ENCODE data around the gene NFKB2.

NFKB2 gene

DNA sequence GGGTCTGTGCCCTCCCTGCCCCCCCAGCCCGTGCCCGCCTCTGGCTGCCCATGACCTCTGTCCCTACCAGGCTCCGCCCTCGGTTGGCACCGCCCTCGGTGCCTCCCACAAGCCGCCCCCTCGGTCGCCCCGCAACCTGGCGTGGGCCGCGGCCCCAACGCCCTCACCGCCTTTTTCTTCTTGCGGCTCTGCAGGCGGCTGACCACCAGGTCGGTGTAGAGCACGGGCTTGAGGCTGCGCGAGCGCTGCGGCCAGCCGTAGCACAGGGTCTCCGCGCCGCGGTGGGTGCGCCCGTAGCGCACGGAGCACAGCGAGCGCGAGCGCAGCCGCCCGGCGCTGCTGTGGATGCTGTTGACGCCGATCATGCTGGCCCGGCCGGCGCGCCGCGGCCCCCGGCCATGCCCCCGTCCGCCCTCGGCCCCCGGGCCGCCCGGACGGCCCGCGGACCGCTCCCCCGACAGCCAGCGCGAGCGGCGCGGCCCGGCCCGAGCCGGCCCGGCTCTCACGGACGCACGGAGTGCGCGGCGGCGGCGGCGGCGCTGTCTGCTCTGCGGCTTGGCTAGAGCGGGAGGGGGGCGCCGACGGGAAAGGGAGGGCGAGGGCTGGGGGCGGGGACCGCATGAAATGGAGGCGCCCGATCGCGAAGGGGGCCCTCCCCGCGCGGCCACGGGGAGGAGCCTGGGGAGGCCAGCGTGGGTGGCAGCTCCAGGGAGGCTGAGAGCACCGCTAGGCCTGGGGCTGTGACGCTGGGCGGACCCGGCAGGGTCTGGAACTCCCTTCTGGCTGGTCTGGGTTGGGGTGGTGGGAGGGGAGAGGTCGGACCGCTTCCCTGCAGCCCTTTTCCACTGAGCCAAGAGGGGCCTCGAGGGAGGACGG, 13.5 kb downstream of the NFKB2 start:
- no peak for DNase-seq (ENCODE audit: low read depth, low spot score)

DNA sequence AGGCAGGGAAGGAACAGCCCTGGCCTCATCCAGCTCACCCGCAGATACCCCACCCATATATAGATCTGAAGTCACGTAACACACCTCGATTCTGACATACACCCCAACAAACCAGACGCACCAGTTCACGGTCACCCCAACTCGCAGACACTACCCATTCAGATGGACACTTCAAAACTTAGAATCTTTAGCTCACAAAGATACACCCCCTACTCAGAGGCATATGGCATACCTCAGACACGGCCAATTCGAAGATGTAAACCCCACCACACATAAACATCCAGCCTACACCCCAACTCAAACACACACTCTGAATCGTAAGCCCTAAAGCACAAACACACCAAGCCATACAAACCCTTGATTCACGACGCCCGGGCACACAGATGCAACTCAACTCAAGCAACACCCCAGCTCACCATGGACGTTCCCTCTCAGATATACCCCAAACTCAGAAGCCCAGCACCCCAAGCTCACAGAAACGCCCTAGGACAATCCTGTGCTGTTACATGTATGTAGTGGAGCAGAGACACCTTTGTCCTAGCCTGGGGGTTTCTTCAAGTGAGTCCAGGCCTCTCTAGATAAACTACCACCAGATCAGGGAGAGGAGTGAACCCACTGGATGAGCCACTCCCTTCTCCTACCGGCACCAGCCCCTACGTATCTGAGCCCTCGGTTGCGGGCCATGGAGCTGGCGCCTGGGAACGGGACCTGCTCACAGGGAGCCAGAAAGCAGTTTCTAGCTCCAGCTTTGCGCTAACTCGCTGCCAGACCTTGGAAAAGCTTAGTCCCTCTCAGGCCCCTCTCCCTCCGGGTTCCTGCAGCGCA, 14.3 kb downstream of the NFKB2 start:
- DNase-seq (ENCODE audit: low read depth, low spot score) = no peak

DNA sequence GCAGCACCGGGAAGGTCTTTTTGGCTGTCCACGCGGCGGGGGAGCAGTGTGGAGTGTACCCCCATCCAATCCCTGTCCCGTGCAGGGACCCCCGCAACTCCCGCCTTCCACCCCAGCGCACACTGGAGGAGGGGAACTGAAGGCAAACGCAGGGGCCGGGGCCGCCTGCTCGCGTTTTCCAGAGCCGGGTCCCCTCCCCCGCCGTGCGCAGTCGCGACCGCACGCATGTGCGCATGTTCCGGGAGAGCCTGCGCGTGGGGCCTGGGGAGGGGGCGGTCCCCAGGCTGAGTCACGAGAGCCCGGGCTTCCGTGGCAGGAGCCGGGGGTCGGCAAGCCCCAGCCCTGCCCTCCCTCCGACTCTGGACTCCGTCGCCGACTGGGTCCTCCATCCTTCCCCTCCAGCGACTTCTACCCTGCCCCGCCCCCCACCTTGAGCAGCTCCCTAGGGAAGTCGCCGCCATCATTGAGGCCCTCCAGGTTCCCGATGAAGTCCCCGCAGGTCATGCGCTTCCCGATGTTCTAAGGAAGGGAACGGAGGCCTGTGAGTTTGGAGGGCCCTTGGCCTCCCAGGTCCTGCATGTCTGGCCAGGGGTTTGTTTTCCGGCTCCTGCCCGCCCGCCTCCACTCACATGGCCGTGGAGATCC, 15.0 kb downstream of the NFKB2 start:
- DNase-seq (ENCODE audit: low read depth, low spot score) = no peak

DNA sequence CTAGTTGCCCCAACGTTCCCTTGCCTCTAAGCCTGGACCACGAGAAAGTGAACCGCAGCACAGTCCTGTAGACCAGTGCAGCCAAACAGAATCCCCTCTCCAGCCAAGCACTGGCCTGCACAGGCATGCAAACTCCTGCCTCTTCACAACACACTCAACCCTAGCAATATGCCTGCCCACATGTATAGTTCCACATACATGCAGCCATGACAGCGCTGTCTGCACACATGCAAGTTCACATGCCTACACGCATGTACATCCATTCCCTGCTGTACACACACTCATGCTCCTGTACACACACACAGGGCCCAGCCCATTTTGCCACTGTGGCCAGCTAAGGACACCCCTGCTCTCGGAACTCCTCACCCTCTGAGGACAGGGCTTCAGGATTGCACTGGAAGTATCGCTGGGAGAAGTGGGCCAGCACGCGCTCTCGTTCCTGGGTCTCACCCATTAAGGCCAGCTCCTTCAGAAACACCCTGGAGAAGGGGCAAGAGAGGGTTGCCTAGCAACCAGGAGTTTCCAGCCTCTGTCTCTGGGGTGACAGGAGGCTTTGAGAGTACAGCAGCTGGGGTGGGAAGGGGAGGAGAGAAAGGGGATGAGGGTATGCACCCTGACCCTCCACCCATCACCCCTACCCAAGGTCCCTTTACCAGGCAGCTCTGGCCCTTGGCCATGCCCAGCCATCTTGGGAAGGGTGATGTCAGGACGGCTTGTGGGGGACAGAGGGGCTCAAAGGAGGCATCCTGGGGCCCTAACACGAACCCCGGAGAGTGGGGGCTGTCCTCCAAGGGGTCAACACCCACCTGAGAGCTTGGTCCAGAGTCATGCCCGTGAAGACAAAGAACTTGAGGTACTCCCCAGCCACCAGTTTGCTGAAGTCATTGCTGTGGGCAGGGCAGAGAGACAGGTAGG, 16.1 kb downstream of the NFKB2 start:
- no peak for DNase-seq (ENCODE audit: low read depth, low spot score)

DNA sequence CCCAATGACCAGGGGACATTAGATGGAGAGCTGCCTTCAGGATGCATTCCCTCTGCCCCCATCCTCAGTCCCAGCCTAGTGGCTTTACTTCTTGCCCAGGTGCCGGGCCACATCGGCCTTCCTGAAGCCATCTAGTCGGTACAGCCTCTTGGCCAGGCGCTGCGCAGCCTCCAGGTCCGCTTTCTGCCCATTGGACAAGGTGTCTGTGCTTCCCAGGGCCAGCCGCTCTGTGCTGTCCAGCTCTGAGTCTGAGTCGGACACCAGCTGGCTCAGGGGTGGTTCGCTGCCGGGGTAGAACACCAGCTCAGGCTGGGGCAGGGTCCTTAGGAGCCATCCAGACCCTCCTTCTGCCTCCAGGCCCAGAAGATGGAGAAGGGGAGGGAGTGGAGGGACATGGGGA, 16.8 kb downstream of the NFKB2 start:
- no peak for DNase-seq (ENCODE audit: low read depth, low spot score)

DNA sequence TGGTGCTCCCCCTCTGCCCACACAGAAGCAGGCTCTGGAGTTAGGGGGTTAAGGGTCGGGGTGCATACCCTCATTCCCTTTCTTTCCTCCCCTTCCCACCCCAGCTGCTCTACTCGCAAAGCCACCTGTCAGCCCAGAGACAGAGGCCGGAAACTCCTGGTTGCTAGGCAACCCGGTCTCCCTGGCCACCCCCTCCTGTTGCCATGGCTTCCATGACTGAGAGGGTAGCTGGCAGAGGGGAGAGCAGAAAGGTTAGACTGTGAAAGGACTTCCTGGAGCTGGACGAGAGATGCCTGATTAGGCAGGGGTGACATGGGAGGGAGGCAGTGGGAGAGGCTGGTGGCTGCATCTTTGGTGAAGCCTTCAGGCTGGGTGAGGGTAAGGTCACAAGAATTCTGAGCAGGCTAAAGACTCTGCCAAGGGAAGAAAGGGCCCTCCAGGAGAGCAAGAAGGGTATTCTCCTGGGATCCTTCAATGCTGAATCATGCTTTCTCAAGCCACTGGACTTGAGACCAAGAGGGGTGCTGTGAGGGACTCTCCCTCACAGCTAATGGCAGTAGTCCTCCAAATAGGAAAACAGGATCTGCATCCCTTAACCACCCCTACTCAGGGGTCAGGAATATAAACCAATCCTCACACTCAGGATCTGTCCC, 17.7 kb downstream of the NFKB2 start:
- DNase-seq (ENCODE audit: low read depth, low spot score) = no peak

DNA sequence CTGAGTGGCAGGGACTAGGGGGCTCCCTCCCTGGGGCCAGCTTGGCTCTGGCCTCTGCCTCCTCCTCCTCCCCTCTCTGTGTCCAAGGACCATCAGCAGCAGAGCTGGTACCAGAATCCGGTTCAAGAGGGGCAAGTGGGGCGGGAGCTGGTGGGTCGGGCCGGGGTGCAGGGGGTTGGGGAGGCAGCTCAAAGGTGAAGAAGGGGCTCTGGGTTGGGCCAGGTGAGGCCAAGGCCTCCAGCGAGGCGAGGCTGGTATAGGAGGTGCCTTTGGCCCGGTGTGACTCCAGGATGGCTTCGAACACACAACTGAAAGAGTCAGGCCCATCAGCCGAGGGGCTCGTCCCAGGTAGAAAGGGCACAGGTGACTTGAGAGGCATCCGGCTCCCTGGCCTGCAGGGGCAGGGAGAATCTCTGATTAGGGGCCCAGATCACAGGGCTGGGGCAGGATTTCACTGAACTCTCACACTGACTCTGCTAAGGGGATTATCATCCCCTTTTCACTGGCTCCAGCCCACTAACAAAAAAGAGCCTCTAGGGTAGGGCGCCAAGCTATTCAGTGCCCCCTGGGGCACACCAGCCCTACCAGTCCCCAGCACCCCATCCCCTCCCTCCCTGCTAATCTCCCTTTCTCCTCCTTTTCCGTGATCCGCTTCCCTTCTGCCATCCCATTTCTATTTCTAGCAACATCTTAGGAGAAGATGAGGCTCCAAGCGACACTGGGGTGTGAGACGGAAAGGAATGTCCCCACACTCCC, 18.5 kb downstream of the NFKB2 start:
- DNase-seq (ENCODE audit: low read depth, low spot score) = no peak

DNA sequence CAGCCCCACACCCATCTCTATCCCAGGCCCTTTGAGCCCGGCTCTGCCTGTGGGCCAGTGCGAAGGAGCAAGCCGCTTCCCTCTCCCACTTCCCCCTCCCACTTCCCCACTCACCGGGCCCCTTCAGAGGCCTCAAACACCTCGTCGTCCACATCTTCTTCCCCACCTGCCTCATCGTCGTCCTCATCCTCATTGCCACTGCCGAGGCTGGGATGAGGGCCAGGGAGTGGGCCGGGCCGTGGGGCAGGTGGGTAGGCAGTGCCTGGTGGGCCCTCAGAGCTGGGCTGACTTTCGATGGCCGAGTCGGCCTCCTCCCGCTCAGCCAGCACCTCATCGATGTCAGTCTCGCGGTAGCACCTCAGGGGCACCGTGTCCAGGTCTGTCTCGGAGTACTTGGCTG, 19.2 kb downstream of the NFKB2 start:
- DNase-seq (ENCODE audit: low read depth, low spot score) = no peak

DNA sequence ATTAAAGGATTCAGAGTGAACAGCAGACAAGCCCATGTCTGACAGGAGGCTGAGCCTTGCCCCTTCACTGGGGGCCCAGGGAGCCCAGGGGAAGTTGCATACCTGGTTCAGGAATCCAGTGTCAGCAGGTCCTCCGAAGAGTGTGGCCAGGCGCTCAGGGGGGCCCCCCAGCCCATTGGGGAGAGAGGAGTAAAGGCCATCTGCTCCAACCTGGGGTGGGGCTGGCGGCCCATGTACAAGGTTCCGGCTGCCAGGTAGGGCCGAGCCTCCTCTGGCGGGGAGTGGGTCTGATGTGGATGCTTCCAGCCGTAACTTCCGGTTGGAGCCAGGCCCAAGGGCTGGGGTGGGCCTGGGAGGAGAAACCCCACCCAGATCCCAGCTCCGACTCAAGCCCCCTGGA, 20.8 kb downstream of the NFKB2 start:
- no peak for DNase-seq (ENCODE audit: low read depth, low spot score)

DNA sequence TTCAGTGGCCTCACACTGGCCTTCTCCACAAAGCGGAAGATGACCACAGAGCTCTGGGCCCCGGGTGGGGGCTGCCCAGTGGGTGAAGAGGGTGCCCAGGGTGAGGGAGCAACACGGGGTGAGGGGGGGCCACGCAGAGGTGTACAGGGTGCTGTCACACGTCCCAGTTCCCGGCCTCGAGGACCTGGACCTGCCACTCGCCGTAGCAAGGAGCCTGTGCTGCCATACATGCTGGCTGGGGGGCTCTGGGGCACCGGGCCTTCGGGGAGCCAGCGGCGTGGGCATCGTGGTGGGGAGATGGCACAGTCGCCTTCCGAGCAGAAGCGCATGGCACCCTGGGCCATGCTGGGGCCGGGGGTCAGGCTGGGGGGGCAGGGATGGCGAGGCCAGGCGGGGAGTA, 21.2 kb downstream of the NFKB2 start:
- DNase-seq (ENCODE audit: low read depth, low spot score) = no peak

DNA sequence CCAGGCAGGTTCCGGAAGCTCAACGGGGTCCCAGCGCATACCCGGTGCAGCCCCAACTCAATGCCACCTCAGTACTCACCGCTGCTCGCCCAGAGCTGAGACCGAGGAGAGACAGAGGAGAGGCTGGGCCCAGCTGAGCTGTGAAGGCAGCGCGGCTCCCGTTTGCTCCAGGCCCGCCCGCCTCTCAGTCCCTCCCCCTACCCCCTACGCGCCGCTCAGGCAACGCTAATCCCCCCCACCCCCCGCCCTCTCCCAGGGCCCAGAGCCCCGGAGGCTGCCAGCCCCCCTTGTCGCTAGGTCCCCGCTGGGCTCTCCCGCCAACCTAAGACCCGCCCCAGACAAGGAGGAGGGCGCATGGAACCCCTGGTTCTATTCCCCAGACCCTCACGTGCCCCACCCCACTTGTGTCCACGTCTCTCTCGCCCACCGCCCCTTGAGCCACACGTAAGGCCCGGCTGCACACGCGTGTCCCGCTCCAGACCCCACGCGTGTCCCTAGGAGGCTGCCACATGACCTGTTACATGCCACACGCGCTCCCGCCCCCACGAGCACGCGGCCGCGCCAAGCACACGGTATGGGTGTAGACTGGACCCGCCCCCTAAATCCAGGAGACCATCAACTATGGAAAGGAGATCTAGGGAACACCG, 23.2 kb downstream of the NFKB2 start, which contains the start of gene PSD:
Gene PSD, minus strand, starts transcription at position 164 of the 647 bp plus-strand sequence. CDS start 1,747 bp downstream, outside the sequence.
- no peak for DNase-seq (ENCODE audit: low read depth, low spot score)

DNA sequence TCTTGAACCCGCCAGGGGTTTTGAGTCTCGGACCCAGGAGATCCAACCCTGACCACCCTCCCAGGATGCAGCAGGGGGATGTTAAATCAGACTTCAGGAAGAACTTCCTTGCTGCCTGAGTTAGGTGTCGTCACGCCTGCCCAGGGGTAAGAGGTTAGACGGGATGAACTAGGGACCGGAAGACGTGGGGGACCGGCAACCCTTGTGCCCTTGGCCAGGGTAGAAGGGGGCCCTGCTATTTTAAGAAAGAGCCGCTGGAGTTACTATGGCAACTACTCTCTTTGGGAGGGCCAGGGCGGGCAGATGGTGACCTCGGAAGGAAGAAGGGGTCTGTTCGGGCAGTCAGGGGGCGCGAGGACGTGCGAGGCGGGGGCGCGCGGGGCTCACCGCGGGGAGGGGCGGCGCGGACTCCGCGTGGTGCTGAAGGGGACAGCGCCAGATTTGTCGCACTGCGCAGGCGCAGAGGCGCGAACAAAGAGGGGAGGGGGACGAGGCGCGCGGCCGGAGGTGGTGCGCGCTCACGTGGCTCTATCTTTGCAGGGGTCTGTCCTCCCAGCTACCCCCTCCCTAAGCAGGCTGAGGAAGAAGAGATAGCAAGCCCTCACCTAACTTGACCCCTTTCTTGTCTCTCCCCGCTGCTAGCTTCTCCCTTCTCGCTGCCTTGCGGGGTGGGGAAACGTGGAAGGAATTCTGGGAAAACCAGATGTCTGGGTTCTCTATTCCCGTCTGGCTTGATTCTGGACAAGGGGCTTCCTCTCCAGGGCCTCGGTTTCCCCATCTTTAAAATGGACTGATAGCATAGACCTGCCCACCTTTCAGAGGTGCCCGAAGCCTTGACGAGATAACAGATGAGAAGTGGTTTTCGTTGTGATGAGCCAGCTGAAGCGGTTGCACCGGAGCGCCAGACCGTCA, 24.0 kb downstream of the NFKB2 start:
- no peak for DNase-seq (ENCODE audit: low read depth, low spot score)

DNA sequence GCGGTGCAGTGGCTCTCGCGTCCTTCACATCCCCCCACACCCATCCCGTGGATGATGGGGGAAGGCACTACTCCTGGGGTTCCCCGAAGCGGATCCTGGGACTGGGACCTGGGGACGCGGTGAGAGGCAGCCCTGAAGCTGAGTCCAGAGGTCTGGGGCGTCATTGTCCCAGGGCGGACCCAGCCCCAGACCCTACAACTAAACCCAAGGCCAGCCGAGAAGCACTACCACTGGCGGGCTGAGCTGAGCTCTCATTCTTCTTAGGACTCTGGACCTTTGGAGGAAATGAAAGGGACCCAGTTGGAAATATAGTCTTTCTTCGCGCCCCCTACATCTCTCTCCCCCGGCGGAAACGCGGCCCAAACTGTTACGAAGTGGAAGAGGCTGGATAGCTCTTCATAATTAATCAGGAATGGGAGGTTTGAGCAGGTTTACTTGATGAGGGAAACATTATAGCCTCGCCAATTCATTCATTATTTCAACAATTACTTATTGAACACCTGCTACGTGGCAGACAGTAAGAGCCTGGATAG, 24.7 kb downstream of the NFKB2 start:
- no peak for DNase-seq (ENCODE audit: low read depth, low spot score)

DNA sequence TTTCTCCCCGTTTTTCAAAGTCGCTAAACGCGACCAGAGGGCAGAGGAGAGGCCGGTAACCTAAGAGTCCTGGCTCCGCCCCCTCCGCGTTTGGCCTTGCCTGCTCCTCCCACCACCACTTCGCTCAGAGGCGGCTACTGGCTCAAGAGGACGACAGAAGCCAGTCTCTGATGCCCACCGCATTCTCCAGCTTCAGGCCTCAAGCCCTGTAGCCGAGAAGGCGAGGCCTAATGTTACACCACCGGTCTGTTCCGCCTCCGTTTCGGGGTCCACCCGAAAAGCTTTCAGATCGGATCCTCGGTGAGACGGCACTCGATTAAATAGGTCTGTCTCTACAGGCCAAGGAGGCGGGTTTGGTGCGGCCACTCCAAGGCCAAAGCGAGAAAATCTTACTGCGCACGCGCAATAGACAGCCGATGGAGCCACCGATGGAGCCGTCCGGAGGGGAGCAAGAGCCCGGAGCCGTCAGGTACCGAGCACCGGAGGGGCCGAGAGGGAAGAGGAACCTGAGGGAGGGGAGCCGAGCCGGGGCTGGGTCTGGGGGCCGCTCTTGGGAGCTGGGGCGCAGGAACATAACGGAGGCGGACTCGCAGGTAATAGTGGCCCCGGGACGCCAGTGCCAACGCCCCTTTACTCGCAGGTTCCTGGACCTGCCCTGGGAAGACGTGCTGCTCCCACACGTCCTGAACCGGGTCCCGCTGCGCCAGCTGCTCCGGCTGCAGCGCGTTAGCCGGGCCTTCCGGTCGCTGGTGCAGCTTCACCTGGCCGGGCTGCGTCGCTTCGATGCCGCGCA, 25.4 kb downstream of the NFKB2 start, which contains the start of gene FBXL15:
Gene FBXL15, plus strand, starts transcription at position 123 of the 793 bp plus-strand sequence. Its CDS starts 294 bp downstream, at position 417.
- DNase-seq (ENCODE audit: low read depth, low spot score) = peak; percentile 84

DNA sequence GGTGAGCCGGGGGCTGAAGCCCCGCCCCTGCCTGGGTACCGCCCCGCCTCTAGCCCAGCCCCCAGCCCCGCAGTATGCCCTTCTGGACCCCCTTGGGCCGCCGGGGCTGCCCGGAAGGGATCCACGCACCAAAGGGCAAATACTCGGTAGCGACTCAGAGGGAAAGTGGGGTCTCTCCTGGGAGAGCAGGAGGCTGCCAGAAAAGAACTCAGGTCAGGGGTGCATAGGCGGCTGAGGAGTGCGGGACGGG, 25.9 kb downstream of the NFKB2 start:
- DNase-seq (ENCODE audit: low read depth, low spot score) = no peak

DNA sequence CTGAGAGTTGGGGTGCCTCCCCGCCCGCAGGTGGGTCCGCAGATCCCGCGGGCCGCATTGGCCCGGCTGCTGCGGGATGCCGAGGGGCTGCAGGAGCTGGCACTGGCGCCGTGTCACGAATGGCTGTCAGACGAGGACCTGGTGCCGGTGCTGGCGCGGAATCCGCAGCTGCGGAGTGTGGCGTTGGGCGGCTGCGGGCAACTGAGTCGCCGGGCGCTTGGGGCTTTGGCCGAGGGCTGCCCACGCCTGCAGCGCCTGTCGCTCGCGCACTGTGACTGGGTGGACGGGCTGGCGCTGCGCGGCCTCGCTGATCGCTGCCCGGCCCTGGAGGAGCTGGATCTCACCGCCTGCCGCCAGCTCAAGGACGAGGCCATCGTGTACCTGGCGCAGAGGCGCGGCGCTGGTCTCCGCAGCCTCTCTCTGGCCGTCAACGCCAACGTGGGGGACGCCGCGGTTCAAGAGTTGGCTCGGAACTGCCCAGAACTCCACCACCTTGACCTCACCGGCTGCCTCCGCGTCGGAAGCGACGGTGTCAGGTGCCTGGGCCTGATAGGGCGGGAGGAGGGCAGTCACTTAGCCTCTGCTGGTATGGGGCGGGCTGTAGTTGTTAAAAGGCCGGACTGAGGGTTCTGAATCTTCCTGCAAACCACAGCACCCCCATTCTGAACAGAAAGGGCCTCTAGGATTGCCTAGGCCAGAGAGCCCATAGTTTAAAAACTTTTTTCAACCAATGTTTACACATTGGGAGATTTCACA, 26.4 kb downstream of the NFKB2 start:
- no peak for DNase-seq (ENCODE audit: low read depth, low spot score)
